ES-I3 (cell line): Measurements from ENCODE around the gene BABAM2.

Experiments
- H3K36me3 ChIP-seq: 2 replicates; pipeline ENCODE4 v1.6.1; 2013; ENCODE audit warnings: mild to moderate bottlenecking, low read length, control low read depth, moderate library complexity; ENCODE audit not compliant: insufficient read depth
- H3K4me1 ChIP-seq: 2 replicates; pipeline ENCODE4 v1.6.1; 2013; ENCODE audit warnings: mild to moderate bottlenecking, control low read depth, low read length; ENCODE audit not compliant: insufficient read depth
- H3K9ac ChIP-seq: 2 replicates; pipeline ENCODE4 v1.6.1; 2013; ENCODE audit warnings: low read depth, mild to moderate bottlenecking, low read length, moderate library complexity
- H3K9me3 ChIP-seq: 2 replicates; pipeline ENCODE4 v1.6.1; 2013; ENCODE audit warnings: mild to moderate bottlenecking, low read length, moderate library complexity; ENCODE audit not compliant: control insufficient read depth, insufficient read depth

BABAM2 gene

DNA sequence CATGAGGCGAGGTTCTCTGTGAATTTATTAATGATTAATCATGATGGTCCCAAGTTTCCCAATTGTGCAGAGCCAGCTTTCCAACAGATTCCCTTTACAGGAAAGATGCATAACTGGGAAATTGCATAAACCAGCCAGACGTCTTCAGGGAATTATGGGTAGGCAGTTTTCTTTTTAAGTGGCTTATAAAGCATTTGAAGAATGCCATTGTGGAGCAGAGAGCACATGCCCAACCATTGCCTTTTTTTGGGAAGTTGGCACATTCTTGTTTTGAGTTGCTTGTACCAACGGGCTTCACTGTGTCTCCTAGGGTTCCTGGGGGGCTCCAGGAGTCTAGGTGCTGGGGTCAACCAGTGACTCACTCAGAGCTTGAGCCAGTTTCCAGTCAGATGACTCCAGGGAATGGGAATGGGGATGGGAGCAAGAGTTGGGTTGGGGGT lies 270.5 kb downstream of the BABAM2 start:
- Histone ChIP-seq H3K36me3 (no peaks in the 10 kb centered on the region), H3K9me3 (peaks cover under 1% of the 10 kb centered on the region; the same call in 1 of the 2 replicates), H3K9ac (no peak overlapping the region), H3K4me1 (no peaks in the 10 kb centered on the region)

DNA sequence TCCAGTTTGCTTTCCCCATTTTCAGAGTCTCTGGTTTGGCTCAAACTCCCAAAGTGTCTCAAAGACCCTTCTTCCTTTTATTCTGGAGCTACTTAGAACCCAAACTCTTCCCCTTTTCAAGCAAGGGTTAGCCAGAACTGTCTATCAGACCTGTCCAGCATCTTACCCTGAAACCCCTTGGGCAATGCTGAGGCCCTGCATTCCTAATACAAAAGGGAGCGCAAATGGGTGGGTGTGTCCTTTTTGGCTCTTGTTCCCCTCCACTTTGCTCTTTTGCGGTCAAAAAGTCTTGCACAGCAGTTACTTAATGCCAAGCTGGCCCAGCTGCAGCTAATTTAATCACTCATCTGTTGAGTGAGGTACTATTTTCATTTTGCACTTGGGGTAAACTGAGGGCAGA lies 270.9 kb downstream of the BABAM2 start:
- no peak overlapping the region for H3K9ac ChIP-seq
- no peaks in the 10 kb centered on the region for H3K36me3 ChIP-seq
- H3K9me3 ChIP-seq, result no peaks in the 10 kb centered on the region
- H3K4me1 ChIP-seq, result no peaks in the 10 kb centered on the region

DNA sequence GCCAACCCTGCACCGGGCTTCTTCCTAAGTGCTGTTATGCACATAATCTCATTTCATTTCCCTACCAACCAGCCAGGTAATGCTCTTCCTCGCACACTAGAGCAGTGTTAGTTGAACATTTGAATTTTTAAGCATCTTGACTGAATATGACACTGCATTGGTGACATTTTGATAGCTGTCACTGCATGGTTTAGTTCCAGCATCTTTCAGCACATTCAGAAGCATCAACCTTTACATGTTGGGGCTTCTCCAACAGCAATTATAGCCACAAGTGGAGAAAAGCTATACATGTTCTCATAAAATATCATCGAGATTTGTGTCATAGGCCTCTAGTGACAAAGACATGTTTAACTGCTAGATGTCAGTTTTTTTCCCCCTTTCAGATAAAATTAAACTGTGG lies 272.0 kb downstream of the BABAM2 start:
- Histone ChIP-seq H3K36me3 (no peaks in the 10 kb centered on the region), H3K9ac (no peak overlapping the region), H3K9me3 (no peaks in the 10 kb centered on the region)

DNA sequence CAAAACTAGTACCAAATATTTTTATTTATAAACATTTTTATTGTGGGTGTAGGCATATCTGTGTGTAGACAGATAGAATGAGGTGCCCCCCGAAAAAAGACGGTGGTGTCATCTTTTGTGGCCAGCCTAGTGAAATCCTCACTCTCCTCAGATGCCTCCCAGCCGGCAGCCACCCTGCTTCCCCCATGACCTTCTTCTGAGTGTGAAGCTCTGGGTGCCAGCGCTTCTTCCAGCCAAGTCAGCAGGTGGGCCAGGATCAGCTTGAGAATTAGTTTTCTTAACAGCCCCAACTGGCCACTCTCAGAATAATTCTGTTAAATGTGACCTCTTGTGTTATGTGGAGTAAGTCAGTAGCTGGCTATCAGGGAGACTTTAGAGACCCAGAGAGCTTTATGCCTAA lies 272.5 kb downstream of the BABAM2 start:
- no peaks in the 10 kb centered on the region for H3K4me1 ChIP-seq
- no peaks in the 10 kb centered on the region for H3K9me3 ChIP-seq
- no peaks in the 10 kb centered on the region for H3K36me3 ChIP-seq
- no peak overlapping the region for H3K9ac ChIP-seq

More for the DNA sequence above, 272.0 kb downstream of the BABAM2 start:
- no peaks in the 10 kb centered on the region for H3K4me1 ChIP-seq

DNA sequence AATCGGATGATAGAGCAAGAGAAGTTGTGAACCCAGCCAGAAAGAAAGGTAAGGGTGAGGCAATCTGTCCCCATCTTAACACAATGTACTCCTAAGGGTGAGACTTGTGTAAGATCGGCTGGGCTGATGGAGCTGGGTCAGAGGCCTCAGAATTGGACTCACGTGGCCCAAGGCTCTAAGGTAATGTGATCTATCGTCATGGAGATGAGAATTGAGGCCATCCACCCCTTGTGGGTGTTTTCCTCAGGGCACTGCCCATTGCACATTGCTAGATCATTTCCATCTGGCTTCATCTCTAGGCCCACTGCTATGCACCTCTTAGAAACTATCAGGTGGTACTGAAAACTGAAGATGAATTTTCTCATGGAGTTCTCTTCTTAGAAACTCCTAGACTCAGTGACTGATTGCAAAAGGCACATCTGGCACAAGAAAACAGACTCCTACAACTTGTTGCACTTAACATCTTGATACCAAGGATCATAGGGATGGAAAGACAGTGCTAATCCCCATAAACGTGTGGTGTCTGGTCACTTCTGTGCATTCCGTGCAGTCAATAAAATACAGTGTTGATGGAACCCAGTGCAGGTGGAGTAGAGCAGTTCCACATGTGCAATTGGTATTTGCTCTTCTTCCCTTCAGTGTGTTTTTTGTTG lies 273.2 kb downstream of the BABAM2 start:
- Histone ChIP-seq H3K9me3 (no peaks in the 10 kb centered on the region), H3K36me3 (no peaks in the 10 kb centered on the region), H3K9ac (no peak overlapping the region), H3K4me1 (no peaks in the 10 kb centered on the region)

DNA sequence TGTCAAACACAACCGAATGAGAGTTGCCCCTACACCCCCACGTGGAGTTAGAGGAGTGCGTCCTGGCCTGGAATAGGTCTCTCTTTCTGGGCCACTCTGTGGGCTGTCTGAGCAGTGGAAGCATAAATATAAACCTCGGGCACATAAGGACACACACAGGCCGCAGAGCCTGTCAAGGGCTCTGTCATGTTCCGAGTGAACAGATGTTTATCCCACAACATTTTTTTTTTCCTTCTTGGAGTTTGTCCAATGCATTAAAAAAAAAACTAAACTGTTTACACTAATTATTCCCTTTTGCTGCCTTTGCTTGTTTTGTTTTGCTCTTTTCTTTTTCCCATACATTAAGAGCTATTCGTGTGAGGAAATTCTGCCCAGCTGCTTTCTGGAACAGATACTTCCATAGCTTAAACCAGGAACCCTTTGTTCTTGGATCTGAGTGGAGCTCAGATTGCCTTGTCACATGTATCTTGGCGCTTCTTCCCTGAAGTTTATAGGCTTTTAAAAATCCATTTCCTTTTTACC lies 273.8 kb downstream of the BABAM2 start:
- Histone ChIP-seq H3K9me3 (no peaks in the 10 kb centered on the region), H3K36me3 (no peaks in the 10 kb centered on the region), H3K9ac (no peak overlapping the region), H3K4me1 (no peaks in the 10 kb centered on the region)

DNA sequence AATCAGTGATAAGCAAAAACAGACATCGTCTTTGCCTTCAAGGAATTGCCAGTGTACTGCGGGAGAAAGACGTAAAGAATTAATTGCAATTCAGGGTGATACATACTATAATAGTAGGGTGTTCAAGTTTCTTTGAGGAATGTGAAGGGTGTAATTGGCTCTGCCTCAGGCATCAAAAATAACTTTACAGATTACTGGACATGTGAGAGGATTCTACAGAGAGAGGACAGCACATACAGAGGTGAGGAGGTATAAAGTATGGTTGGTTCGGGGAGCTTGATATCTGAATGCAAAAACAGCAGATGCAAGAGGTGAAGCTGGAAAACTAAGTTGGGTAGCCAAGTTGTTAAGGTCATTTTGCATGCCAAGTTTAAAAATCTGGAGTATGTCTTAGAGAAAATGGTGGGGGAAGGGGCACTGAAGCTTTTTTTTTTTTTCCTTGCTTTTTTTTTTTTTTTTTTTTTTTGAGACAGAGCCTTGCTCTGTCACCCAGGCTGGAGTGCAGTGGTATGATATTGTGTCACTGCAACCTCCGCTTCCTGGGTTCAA lies 274.6 kb downstream of the BABAM2 start:
- Histone ChIP-seq H3K9ac (no peak overlapping the region), H3K9me3 (no peaks in the 10 kb centered on the region)

DNA sequence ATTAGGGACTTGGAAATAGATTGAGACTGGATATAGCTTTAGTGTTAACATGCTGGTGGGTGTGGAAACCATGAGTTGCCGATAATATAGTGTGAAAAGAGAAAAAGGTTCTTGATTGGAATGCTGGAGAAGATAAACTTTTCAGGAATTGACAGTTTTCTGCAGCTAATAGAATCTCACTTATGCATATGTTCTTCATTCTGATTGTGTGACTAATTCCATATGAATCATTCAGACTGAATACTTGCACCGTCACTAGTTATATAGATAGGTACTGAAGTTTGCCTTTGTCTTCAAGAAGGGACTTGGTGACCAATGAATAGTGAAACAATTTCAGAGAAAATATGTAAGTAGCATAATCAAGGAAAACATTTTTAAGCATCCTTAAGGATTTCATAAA lies 276.4 kb downstream of the BABAM2 start:
- H3K9ac ChIP-seq, result no peak overlapping the region
- no peaks in the 10 kb centered on the region for H3K4me1 ChIP-seq
- H3K9me3 ChIP-seq, result no peaks in the 10 kb centered on the region
- no peaks in the 10 kb centered on the region for H3K36me3 ChIP-seq

More for the DNA sequence above, 274.6 kb downstream of the BABAM2 start:
- Histone ChIP-seq H3K36me3 (no peaks in the 10 kb centered on the region), H3K4me1 (no peaks in the 10 kb centered on the region)

DNA sequence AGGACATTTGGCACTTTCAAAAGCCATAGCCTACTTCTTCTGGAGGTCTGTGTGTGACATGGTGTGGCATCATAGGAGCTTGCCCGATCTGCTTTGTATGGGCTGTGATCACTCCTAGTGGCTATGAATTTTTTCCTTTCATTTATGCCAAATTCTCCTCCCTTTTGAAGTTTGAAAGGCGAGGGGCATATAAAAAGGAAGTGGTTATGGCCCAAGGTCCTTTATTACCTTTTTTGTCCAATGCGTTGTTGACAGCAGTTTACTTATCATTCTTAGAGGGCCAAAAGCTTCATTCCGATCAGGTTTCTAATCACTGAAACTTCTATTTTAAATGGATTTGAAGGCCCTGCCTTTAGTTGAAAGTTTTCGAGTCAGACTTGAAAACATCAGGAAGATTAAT lies 277.8 kb downstream of the BABAM2 start:
- no peak overlapping the region for H3K9ac ChIP-seq
- H3K36me3 ChIP-seq, result no peaks in the 10 kb centered on the region
- H3K4me1 ChIP-seq, result no peaks in the 10 kb centered on the region
- H3K9me3 ChIP-seq, result no peaks in the 10 kb centered on the region

DNA sequence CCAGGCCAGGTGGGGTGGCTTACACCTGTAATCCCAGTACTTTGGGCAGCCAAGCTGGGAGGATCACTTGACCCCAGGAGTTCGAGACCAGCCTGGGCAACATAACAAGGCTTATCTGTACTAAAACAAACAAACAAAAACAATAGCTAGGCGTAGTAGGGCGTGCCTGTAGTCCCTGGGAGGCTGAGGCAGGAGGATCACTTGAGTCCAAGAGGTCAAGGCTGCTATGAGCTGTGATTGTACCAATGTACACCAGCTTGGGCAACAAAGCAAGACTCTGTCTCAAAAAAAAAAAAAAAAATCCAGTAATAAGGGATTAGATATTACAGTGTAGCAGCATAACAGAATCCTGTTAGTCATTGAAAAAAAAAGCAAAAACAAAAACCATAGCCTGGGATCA lies 279.0 kb downstream of the BABAM2 start:
- Histone ChIP-seq H3K9me3 (no peaks in the 10 kb centered on the region), H3K9ac (no peak overlapping the region), H3K4me1 (no peaks in the 10 kb centered on the region), H3K36me3 (no peaks in the 10 kb centered on the region)

DNA sequence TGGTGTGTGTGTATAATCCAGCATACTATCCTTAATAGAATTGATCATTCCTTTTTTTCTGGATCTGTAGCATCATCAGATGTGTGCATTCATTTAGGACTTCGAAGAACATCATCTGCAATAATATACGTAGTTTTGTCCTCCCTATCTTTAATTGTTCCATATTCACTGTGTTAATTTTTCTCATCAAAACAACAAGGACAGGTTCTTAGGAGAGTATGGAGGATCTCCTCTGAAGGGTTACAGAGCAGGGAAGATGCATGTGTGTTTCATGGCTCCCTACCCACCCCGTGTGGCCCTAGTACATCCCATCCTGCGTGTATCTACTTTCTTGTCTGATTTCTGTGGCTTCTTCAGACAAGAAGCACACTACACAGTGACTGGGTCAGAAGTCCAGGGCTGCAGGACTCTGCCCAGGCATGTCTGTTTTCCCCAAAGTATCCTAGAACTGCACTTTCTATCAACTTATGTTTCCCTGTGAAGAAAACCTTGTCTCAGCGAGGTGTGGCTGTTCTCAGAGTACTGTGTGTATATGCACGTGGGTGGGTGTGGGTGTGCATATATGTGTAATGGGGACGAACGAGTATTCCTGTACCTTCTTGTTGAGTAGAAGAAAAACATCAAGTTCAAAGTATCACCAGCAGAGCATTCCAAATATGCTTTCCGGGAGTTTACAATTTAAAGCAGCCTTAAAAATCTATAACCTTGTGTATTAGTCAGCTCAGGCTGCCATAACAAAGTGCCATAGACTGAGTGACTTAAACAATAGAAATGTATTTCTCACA lies 281.8 kb downstream of the BABAM2 start:
- H3K4me1 ChIP-seq, result no peaks in the 10 kb centered on the region
- no peaks in the 10 kb centered on the region for H3K36me3 ChIP-seq
- H3K9me3 ChIP-seq, result no peaks in the 10 kb centered on the region
- H3K9ac ChIP-seq, result no peak overlapping the region

DNA sequence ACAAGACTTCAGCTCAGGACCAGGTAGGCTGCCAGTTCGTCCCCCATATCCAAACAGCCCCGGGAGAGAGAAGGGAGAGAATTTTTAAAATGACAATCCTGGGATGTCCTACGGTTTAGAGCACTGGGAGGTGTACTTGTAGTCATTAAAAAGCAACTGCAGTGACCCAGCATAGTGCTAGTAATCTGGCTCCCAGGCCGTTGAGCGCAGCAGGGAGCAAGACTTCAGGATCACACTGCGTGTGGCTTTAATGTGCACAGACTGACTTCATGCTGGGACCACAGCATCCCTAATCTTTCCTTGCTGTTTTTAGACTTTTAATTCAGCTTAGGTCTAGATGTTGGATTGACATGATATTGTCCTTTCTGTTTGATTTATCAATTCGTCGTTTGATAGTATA lies 282.8 kb downstream of the BABAM2 start:
- no peaks in the 10 kb centered on the region for H3K4me1 ChIP-seq
- no peaks in the 10 kb centered on the region for H3K36me3 ChIP-seq
- peaks cover 2% of the 10 kb centered on the region; the same call in 1 of the 2 replicates for H3K9me3 ChIP-seq
- no peak overlapping the region for H3K9ac ChIP-seq

DNA sequence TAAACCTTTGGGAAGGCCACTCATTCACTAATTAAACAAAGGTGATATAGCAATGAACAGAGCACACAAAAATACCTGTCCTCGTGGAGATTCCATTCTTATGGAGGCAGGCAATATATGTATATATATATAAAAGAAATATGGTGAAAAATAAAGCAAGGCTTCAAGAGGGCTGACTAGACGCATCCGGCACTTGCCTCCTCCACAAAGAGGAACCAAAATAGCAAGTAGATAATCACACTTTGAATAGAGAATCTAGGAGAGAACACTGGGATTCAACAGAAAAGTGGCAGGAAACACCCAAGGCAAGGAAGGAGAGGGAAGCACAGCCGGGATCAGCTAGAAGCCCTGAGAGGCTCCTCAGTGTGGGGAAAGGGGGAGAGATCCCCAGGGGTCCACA lies 283.7 kb downstream of the BABAM2 start:
- Histone ChIP-seq H3K9me3 (peaks cover 2% of the 10 kb centered on the region; the same call in 1 of the 2 replicates), H3K36me3 (no peaks in the 10 kb centered on the region), H3K4me1 (no peaks in the 10 kb centered on the region), H3K9ac (no peak overlapping the region)

DNA sequence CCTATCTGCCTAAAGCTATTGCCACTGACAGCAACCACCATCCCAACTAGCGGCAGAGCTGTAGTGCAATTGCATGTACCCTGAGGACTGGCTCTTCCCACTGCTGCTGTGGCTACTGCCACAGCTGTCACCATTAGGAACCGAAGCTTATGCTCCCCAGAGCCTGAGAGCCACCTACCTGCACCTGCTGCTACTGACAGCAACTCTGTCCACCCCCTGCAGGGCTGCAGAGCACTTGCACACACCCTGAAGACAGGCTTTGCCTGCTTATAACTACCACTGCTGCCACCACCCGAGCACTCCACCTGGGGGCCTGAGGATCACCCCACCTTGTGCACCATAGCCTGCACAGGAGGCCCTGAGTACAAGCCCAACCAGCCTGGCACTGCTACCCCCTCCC lies 284.5 kb downstream of the BABAM2 start:
- Histone ChIP-seq H3K4me1 (no peaks in the 10 kb centered on the region), H3K36me3 (no peaks in the 10 kb centered on the region), H3K9ac (no peak overlapping the region), H3K9me3 (peaks cover 2% of the 10 kb centered on the region; the same call in 1 of the 2 replicates)

DNA sequence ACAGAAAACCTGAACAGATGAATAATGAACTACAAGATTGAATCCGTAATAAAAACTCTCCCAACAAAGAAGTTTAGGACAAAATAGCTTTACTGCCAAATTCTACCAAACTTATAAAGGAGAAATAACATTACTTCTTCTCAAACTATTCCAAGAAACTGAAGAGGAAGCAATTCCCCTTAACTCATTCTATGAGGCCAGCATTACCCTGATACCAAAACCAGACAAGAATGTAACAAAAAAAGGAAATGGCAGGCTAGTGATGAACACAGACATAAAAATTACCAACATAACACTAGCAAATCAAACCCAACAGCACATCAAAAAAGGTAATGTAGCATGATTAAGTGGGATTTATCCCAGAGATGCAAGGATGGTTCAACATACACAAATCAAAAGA lies 288.4 kb downstream of the BABAM2 start:
- peaks cover 2% of the 10 kb centered on the region; the same call in 1 of the 2 replicates for H3K9me3 ChIP-seq
- no peaks in the 10 kb centered on the region for H3K36me3 ChIP-seq
- H3K4me1 ChIP-seq, result no peaks in the 10 kb centered on the region
- H3K9ac ChIP-seq, result no peak overlapping the region
